Kidney (tissue), 14 donors: Measurements from ENCODE around the gene TGFBR3. TPM values are rescaled to one million over a fixed set of nuclear protein-coding genes. Genes with fewer than 3 reads are reported as not detected.
"Not testable (repeated sequence)": the region's sequence is repeated elsewhere in the genome, so short reads cannot be mapped to it uniquely, and the experiment has no call there.

ENCODE experiments used
- DNase-seq, 5 donors: peaks; one replicate each; pipeline ENCODE4 v3.0.0-alpha.2; 2013 to 2020
- FAIRE-seq: peaks from 2 replicates; lab custom pipeline; 2012; peaks lifted over from hg19 to GRCh38; lab: Jason Lieb, UNC
- H3K27ac ChIP-seq, 2 donors: one replicate each; pipeline ENCODE4 v1.7.0; 2013; ENCODE audit warnings: low read depth in 2 of 2, low read length in 2 of 2, inconsistent platforms in 1 of 2
- H3K27me3 ChIP-seq: one replicate; pipeline ENCODE4 v1.7.1; 2013; ENCODE audit warnings: low read length, inconsistent platforms; ENCODE audit not compliant: control insufficient read depth, insufficient read depth
- H3K36me3 ChIP-seq, 3 donors: one replicate each; pipeline versions ENCODE4 v1.7.0 to v1.7.1; 2013; ENCODE audit warnings: low read length in 3 of 3, control low read depth in 1 of 3, inconsistent platforms in 1 of 3; ENCODE audit not compliant: insufficient read depth in 3 of 3, control insufficient read depth in 2 of 3
- H3K4me1 ChIP-seq, 3 donors: one replicate each; pipeline versions ENCODE4 v1.7.0 to v1.7.1; 2013; ENCODE audit warnings: low read length in 3 of 3, inconsistent platforms in 1 of 3, low read depth in 1 of 3; ENCODE audit not compliant: control insufficient read depth in 2 of 3, insufficient read depth in 2 of 3
- H3K4me3 ChIP-seq, 3 donors: one replicate each; pipeline versions ENCODE4 v1.7.0 to v1.8.1; 2013; ENCODE audit warnings: low read length in 3 of 3, control low read depth in 1 of 3, inconsistent platforms in 1 of 3
- H3K9ac ChIP-seq, 3 donors: one replicate each; pipeline versions ENCODE4 v1.7.0 to v1.7.1; 2013; ENCODE audit warnings: low read length in 3 of 3, control low read depth in 1 of 3, inconsistent platforms in 1 of 3
- H3K9me3 ChIP-seq, 3 donors: one replicate each; pipeline versions ENCODE4 v1.7.0 to v1.7.1; 2013; ENCODE audit warnings: low read length in 3 of 3, control low read depth in 1 of 3, inconsistent platforms in 1 of 3; ENCODE audit not compliant: control insufficient read depth in 2 of 3, insufficient read depth in 1 of 3
- intact Hi-C: fragments of 100-400 bp; cut with DNase I; formaldehyde crosslinking; loops from one replicate; pipeline ENCODE4 v1.11.1; 2022
- polyA plus RNA-seq: library from polyadenylated mRNA; stranded (reverse); fragments of 350-450 nt; fragmentation: Illumina TruSeq; extraction: RNeasy Lipid Tissue Mini Kit (QIAGEN cat#74804); gene quantifications from one replicate; pipeline ENCODE4 v1.2.3, GENCODE V29; 2014; ENCODE audit warnings: low read depth, low replicate concordance; ENCODE audit not compliant: insufficient read depth
- total RNA-seq: library from RNA; stranded (reverse); fragmentation: NEBNext Ultra II Directional; extraction: Animal tissue kit (Norgen Biotek cat#: 25700); gene quantifications from one replicate; pipeline ENCODE4 v1.2.1, GENCODE V29; 2021
- TF ChIP-seq, protein P1 (sequence below): IDR thresholded peaks from 3 replicates; pipeline ENCODE4 v1.5.1; 2012; ENCODE audit warnings: mild to moderate bottlenecking, moderate library complexity, borderline replicate concordance; ENCODE audit not compliant: insufficient read depth; ENCODE audit errors: extremely low read depth
- donor health status: control.
- donor health status: control.
- donor health status: control.
- donor health status: control.
- donor health status: control.
- donor health status: DM: yes; HTN: yes; CAD: no.
- donor health status: Normal renal cell carcinoma (clear cell type).

TGFBR3 gene
- total and polyA plus RNA-seq, 2 donors from 2014 or later = 15.8 to 57.9 TPM

- H3K36me3 ChIP-seq = no peaks in the 10 kb centered on the region
- no peak overlapping the region for H3K4me3 ChIP-seq
- no peak overlapping the region for H3K9ac ChIP-seq
- DNase-seq (no peak), FAIRE-seq (no peak)
- H3K27me3 ChIP-seq = no peaks in the 10 kb centered on the region
- TF ChIP-seq, protein P1, sequence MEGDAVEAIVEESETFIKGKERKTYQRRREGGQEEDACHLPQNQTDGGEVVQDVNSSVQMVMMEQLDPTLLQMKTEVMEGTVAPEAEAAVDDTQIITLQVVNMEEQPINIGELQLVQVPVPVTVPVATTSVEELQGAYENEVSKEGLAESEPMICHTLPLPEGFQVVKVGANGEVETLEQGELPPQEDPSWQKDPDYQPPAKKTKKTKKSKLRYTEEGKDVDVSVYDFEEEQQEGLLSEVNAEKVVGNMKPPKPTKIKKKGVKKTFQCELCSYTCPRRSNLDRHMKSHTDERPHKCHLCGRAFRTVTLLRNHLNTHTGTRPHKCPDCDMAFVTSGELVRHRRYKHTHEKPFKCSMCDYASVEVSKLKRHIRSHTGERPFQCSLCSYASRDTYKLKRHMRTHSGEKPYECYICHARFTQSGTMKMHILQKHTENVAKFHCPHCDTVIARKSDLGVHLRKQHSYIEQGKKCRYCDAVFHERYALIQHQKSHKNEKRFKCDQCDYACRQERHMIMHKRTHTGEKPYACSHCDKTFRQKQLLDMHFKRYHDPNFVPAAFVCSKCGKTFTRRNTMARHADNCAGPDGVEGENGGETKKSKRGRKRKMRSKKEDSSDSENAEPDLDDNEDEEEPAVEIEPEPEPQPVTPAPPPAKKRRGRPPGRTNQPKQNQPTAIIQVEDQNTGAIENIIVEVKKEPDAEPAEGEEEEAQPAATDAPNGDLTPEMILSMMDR = no peak
- no peaks in the 10 kb centered on the region for H3K9me3 ChIP-seq
- no peak overlapping the region for H3K27ac ChIP-seq
- intact Hi-C loops = no loop called here
- no peaks in the 10 kb centered on the region for H3K4me1 ChIP-seq
These were observed 29.0 kb downstream of the TGFBR3 start for GRCh38 chr1:91856996-91857395.

DNA sequence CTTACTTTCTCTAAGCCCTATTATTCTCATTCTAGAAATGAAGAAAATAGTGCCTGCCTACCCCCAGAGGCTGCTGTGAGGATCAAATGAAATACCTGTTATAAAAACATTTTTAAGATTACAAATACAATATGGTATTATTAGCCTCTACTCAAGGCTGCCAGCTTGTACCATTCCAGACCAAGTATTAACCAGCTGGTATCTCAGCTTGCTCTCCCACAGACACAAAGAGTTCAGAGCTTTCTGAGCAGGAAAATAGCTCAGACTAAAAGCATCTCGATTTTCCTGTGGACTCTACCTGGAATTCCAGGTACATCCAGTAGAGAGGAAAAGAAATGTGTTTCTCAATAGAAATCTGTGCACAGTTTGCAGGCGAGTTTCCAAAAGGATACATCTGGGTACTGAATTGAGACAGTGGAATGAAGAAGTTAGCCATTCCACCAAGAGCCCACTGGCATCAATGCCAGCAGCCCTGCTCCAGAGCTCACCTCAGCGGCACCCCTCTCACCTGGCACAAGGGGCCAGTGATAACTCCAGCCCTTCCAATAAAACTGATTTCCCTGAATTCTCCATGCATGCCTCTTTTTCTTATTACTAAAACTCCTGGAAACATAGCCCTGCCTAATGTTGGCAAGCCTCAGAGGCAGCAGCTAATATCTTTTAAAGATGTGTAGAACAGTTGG lies 31.0 kb downstream of the TGFBR3 start:
- Histone ChIP-seq H3K9ac (no peak overlapping the region), H3K27ac (no peak overlapping the region), H3K27me3 (no peaks in the 10 kb centered on the region), H3K9me3 (no peaks in the 10 kb centered on the region), H3K4me3 (no peak overlapping the region), H3K36me3 (no peaks in the 10 kb centered on the region), H3K4me1 (peaks cover 3 to 10% (median 5%) of the 10 kb centered on the region in 3 donors)
- TF ChIP-seq, protein P1 = no peak
- intact Hi-C loops = no loop called here
- FAIRE-seq (no peak), DNase-seq (no peak)

- no peak overlapping the region for H3K9ac ChIP-seq
- DNase-seq (no peak), FAIRE-seq (no peak)
- peaks cover 3 to 10% (median 5%) of the 10 kb centered on the region in 3 donors for H3K4me1 ChIP-seq
- H3K4me3 ChIP-seq = no peak overlapping the region
- no peaks in the 10 kb centered on the region for H3K36me3 ChIP-seq
- intact Hi-C loops = no loop called here
- H3K27ac ChIP-seq = no peak overlapping the region
- H3K9me3 ChIP-seq = no peaks in the 10 kb centered on the region
- TF ChIP-seq, protein P1 = no peak
- H3K27me3 ChIP-seq = no peaks in the 10 kb centered on the region
These were observed 32.6 kb downstream of the TGFBR3 start for GRCh38 chr1:91853397-91853796.

GRCh38 chr1:91852011-91852410 lies 33.9 kb downstream of the TGFBR3 start:
- H3K27ac ChIP-seq = peak overlapping the region in 1 of 2 donors; percentile 23
- H3K9me3 ChIP-seq, FAIRE-seq, H3K27me3 ChIP-seq, intact Hi-C loops, DNase-seq, H3K36me3 ChIP-seq, H3K9ac ChIP-seq, H3K4me3 ChIP-seq: not testable (repeated sequence)
- peaks cover 3 to 12% (median 6%) of the 10 kb centered on the region in 3 donors for H3K4me1 ChIP-seq
